ENCODE data around the gene NFE2.

DNA sequence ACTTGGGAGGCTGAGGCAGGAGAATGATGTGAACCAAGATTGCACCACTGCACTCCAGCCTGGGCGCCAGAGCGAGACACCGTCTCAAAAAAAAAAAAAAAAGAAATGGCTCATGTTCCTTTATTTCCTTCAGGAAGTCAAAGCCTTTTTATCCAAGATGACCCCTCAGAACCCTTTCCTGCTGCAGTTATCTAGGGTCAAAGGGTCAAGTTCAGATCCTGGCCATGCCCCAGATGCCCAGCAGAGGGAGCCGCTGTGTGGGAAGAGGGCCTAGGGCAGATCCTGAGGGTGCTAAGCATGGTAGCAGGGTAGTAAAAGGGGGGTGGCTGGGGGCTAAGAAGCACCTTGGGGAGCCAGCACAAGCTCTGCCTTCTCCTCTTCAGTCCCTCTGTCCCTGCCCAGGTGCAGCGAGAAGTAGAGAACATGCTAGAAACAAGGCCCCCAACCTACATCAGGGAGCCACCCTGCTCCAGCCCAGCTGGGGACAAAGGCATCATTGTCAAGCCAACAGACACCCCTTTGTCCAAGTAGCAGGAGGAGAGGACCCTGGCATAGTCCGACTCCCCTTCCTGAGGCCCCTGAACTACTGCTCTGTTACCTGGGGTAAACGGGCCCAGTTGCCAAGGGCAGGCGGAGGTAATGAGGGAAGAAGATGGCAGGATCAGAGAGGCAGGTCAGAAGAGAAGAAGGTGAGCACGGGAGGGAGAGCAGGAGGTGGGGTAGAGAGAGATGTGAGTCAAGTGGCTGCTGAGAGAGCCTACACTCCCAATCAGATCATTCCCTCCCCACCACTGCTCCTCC, 6.5 kb downstream of the NFE2 start:
- TF ChIP-seq TP53 (CRISPR knock-in tag; IDR thresholded peaks at IDR 0.05) (no peak), ZNF121 (CRISPR knock-in tag; IDR thresholded peaks at IDR 0.05) (no peak), NR2C2 (CRISPR knock-in tag; IDR thresholded peaks at IDR 0.05) (peak; percentile 50; the same call in 1 of the 2 replicates)
- TF ChIP-seq, protein P1, sequence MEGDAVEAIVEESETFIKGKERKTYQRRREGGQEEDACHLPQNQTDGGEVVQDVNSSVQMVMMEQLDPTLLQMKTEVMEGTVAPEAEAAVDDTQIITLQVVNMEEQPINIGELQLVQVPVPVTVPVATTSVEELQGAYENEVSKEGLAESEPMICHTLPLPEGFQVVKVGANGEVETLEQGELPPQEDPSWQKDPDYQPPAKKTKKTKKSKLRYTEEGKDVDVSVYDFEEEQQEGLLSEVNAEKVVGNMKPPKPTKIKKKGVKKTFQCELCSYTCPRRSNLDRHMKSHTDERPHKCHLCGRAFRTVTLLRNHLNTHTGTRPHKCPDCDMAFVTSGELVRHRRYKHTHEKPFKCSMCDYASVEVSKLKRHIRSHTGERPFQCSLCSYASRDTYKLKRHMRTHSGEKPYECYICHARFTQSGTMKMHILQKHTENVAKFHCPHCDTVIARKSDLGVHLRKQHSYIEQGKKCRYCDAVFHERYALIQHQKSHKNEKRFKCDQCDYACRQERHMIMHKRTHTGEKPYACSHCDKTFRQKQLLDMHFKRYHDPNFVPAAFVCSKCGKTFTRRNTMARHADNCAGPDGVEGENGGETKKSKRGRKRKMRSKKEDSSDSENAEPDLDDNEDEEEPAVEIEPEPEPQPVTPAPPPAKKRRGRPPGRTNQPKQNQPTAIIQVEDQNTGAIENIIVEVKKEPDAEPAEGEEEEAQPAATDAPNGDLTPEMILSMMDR (IDR thresholded peaks at IDR 0.05): peak; percentile 77
- TF ChIP-seq, protein P2, sequence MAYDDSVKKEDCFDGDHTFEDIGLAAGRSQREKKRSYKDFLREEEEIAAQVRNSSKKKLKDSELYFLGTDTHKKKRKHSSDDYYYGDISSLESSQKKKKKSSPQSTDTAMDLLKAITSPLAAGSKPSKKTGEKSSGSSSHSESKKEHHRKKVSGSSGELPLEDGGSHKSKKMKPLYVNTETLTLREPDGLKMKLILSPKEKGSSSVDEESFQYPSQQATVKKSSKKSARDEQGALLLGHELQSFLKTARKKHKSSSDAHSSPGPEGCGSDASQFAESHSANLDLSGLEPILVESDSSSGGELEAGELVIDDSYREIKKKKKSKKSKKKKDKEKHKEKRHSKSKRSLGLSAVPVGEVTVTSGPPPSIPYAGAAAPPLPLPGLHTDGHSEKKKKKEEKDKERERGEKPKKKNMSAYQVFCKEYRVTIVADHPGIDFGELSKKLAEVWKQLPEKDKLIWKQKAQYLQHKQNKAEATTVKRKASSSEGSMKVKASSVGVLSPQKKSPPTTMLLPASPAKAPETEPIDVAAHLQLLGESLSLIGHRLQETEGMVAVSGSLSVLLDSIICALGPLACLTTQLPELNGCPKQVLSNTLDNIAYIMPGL (CRISPR knock-in tag; IDR thresholded peaks at IDR 0.05): no peak
- TF ChIP-seq, protein P3, sequence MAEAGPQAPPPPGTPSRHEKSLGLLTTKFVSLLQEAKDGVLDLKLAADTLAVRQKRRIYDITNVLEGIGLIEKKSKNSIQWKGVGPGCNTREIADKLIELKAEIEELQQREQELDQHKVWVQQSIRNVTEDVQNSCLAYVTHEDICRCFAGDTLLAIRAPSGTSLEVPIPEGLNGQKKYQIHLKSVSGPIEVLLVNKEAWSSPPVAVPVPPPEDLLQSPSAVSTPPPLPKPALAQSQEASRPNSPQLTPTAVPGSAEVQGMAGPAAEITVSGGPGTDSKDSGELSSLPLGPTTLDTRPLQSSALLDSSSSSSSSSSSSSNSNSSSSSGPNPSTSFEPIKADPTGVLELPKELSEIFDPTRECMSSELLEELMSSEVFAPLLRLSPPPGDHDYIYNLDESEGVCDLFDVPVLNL (CRISPR knock-in tag; IDR thresholded peaks at IDR 0.05; ENCODE audit: borderline replicate concordance, low read depth): no peak
